Neural cell (in vitro differentiated cells): ENCODE data around the gene ARL17B. TPM values are rescaled to one million over a fixed set of nuclear protein-coding genes. Genes with fewer than 3 reads are reported as not detected.
"Not testable (repeated sequence)": the region's sequence is repeated elsewhere in the genome, so short reads cannot be mapped to it uniquely, and the experiment has no call there.

Experiments
- H2AFZ ChIP-seq: fragments of 200-600, 300-800 bp; sonication (generic), shearing (Covaris generic); 2 replicates; pipeline ENCODE4 v1.6.0; 2014; ENCODE audit warnings: low read depth, mild to moderate bottlenecking, antibody characterized with exemption, low read length, moderate library complexity
- H3F3A ChIP-seq: fragments of 200-600 bp; shearing (Covaris generic); 2 replicates; pipeline ENCODE4 v1.6.1; 2016; ENCODE audit warnings: mild to moderate bottlenecking, moderate library complexity, mixed read lengths, antibody characterized with exemption, low read length; ENCODE audit not compliant: insufficient read depth, poor library complexity, severe bottlenecking
- H3K27ac ChIP-seq: fragments of 200-600, 300-800 bp; sonication (generic), shearing (Covaris generic); 2 replicates; pipeline ENCODE4 v1.5.1; 2014; ENCODE audit warnings: mild to moderate bottlenecking, low read length, moderate library complexity
- H3K27me3 ChIP-seq: fragments of 300-800, 200-600 bp; sonication (generic), shearing (Covaris generic); 2 replicates; pipeline ENCODE4 v1.6.0; 2014; ENCODE audit warnings: mild to moderate bottlenecking, low read depth, low read length, moderate library complexity; ENCODE audit not compliant: insufficient read depth
- H3K36me3 ChIP-seq: fragments of 300-800, 200-600 bp; sonication (generic), shearing (Covaris generic); 2 replicates; pipeline ENCODE4 v1.5.1; 2014; ENCODE audit warnings: mild to moderate bottlenecking, antibody characterized with exemption, low read length, moderate library complexity; ENCODE audit not compliant: insufficient read depth
- H3K4me2 ChIP-seq: fragments of 300-800, 200-600 bp; sonication (generic), shearing (Covaris generic); 2 replicates; pipeline ENCODE4 v1.6.0; 2014; ENCODE audit warnings: mild to moderate bottlenecking, low read length
- H3K4me3 ChIP-seq: fragments of 300-800, 200-600 bp; sonication (generic), shearing (Covaris generic); 2 replicates; pipeline ENCODE4 v1.5.1; 2014; ENCODE audit warnings: mild to moderate bottlenecking, low read length, moderate library complexity
- H3K79me2 ChIP-seq: fragments of 200-600 bp; shearing (Covaris generic); replicated peaks from 2 replicates; pipeline ENCODE4 v1.6.0; 2014; ENCODE audit warnings: mild to moderate bottlenecking, low read length, moderate library complexity; ENCODE audit not compliant: insufficient read depth
- H3K9ac ChIP-seq: fragments of 300-800, 200-600 bp; sonication (generic), shearing (Covaris generic); 2 replicates; pipeline ENCODE4 v1.6.1; 2016; ENCODE audit warnings: mild to moderate bottlenecking, low read length, mixed read lengths
- H3K9me2 ChIP-seq: fragments of 200-600 bp; shearing (Covaris generic); 2 replicates; pipeline ENCODE4 v1.6.1; 2016; ENCODE audit warnings: mild to moderate bottlenecking, low read length, mixed read lengths; ENCODE audit not compliant: insufficient read depth
- H3K9me3 ChIP-seq: fragments of 200-600, 300-800 bp; sonication (generic), shearing (Covaris generic); 2 replicates; pipeline ENCODE4 v1.6.1; 2016; ENCODE audit warnings: mild to moderate bottlenecking, mixed run types, low read length, moderate library complexity, mixed read lengths
- H4K20me1 ChIP-seq: fragments of 200-600 bp; shearing (Covaris generic); 2 replicates; pipeline ENCODE4 v1.6.1; 2016; ENCODE audit warnings: mild to moderate bottlenecking, mixed run types; ENCODE audit not compliant: insufficient read depth
- POLR2AphosphoS5 ChIP-seq: IDR thresholded peaks from 2 replicates; pipeline ENCODE4 v1.6.1; 2012
- polyA plus RNA-seq: library from polyadenylated mRNA; depleted of rRNA; stranded (reverse); fragments of >200 nt; gene quantifications from 2 replicates; pipeline ENCODE4 v1.2.3, GENCODE V29; 2014

Gene ARL17B
- polyA plus RNA-seq, 1 donor from 2014 or later: 24.2 TPM

GRCh38 chr17:46259845-46260661 lies 101.5 kb downstream of the ARL17B start:
- H3K4me2 ChIP-seq, H3K27ac ChIP-seq, H3K9me3 ChIP-seq, H3K79me2 ChIP-seq, H2AFZ ChIP-seq, H3K9me2 ChIP-seq, H4K20me1 ChIP-seq, H3K36me3 ChIP-seq, H3F3A ChIP-seq: not testable (repeated sequence)
- peak overlapping the region; percentile 14 for H3K9ac ChIP-seq
- H3K27me3 ChIP-seq: peaks cover 17% of the 10 kb centered on the region
- TF ChIP-seq POLR2AphosphoS5: peak; percentile 14
- peak overlapping the region; percentile 49 for H3K4me3 ChIP-seq

GRCh38 chr17:46256369-46256768 lies 105.2 kb downstream of the ARL17B start:
- H3K9me2 ChIP-seq: not testable (repeated sequence)

DNA sequence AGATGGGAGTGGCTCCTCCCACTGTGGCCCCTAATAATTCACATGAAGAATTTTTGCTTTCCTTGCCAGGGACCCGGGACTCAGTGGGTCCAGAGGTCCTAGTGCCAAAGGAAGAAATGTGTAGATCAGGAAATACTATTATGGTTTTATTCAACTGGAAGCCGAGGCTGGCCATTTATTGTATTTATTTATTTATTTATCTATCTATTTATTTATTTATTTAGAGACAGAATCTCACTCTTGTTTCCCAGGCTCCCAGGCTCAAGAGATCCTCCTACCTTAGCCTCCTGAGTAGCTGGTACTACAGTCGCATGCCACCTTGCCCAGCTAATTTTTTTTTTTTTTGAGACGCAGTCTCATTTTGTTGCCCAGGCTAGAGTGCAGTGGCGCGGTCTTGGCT lies 107.4 kb downstream of the ARL17B start:
- H3K36me3 ChIP-seq, H2AFZ ChIP-seq, H3K79me2 ChIP-seq, H3K9me3 ChIP-seq, H3K27ac ChIP-seq, H3K4me2 ChIP-seq, H3K9ac ChIP-seq, H3K4me3 ChIP-seq, H3K9me2 ChIP-seq, H3F3A ChIP-seq, H4K20me1 ChIP-seq, H3K27me3 ChIP-seq: not testable (repeated sequence)

More at GRCh38 chr17:46256369-46256768, 105.2 kb downstream of the ARL17B start:
- H3K27ac ChIP-seq, H4K20me1 ChIP-seq, H3K9ac ChIP-seq, H3K36me3 ChIP-seq, H3K4me3 ChIP-seq, H3K79me2 ChIP-seq, H3F3A ChIP-seq, H2AFZ ChIP-seq, H3K9me3 ChIP-seq, H3K4me2 ChIP-seq, H3K27me3 ChIP-seq: not testable (repeated sequence)

GRCh38 chr17:46253722-46254121 lies 107.8 kb downstream of the ARL17B start:
- H3K36me3 ChIP-seq, H3K4me3 ChIP-seq, H3K9me3 ChIP-seq, H3K27ac ChIP-seq, H3K4me2 ChIP-seq, H2AFZ ChIP-seq, H3K79me2 ChIP-seq, H3K27me3 ChIP-seq, H3K9me2 ChIP-seq, H3F3A ChIP-seq, H4K20me1 ChIP-seq, H3K9ac ChIP-seq: not testable (repeated sequence)

GRCh38 chr17:46252804-46253203 lies 108.8 kb downstream of the ARL17B start:
- not testable (repeated sequence) for H3F3A ChIP-seq, H3K9ac ChIP-seq, H2AFZ ChIP-seq, H3K27me3 ChIP-seq, H3K36me3 ChIP-seq, H3K9me2 ChIP-seq, H4K20me1 ChIP-seq, H3K4me2 ChIP-seq, H3K4me3 ChIP-seq, H3K79me2 ChIP-seq, H3K9me3 ChIP-seq, H3K27ac ChIP-seq

DNA sequence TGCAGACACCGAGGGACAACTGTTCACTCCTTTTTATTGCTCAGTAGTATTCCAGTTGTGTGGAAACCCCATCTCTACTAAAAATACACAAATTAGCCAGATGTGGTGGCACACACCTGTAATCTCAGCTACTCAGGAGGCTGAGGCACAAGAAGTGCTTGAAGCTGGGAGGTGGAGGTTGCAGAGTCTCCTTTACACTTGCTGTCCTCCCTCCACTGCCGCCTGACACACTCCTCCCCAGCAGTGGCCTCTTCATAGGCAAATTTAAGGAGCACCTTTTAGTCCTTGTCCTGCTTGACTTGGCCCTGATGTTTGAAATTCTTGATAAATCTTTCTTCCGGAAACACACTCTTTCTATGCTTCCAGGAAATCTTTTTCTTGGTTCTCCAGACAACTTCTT lies 112.4 kb downstream of the ARL17B start:
- not testable (repeated sequence) for H3K27ac ChIP-seq, H2AFZ ChIP-seq, H3K4me2 ChIP-seq, H3K27me3 ChIP-seq, H4K20me1 ChIP-seq, H3K79me2 ChIP-seq, H3K9ac ChIP-seq, H3F3A ChIP-seq, H3K36me3 ChIP-seq, H3K9me2 ChIP-seq, H3K9me3 ChIP-seq, H3K4me3 ChIP-seq

DNA sequence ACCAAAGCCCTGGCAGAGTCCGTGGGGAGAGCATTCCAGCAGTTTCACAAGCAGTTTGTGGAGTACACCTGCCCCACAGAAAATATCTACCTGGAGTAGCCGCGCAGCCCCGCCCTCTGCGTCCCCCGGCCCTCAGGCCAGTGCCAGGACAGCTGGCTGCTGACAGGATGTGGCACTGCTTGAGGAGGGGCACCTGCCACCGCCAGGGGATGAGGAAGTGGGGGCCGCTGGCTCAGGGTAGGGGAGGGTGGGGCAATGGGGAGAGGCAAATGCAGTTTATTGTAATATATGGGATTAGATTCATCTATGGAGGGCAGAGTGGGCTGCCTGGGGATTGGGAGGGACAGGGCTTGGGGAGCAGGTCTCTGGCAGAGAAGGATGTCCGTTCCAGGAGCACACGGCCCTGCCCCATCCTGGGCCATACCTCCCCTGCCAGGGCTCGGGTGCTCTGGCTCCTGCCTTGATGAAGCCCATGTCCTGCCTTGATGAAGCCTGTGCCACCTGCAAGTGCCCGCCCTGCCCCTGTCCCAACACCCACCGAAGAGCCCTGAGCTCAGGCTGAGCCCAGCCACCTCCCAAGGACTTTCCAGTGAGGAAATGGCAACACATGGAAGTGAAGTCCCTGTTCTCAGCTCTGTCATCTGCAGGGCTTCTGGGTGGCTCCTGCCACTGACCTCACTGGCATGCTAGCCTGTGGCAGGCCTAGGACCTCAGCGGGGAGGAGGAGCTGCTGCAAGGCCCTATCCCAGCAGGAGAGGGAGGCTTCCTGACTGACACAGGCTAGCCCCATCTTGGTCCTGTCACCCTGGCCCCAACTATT lies 116.4 kb downstream of the ARL17B start:
- H2AFZ ChIP-seq, H3K9me3 ChIP-seq, H3K27ac ChIP-seq, H3K4me3 ChIP-seq, H3K27me3 ChIP-seq, H3K9me2 ChIP-seq, H3F3A ChIP-seq, H3K79me2 ChIP-seq, H3K9ac ChIP-seq, H4K20me1 ChIP-seq, H3K4me2 ChIP-seq, H3K36me3 ChIP-seq: not testable (repeated sequence)
